HG03139 (cell line): ENCODE data around the gene FBN1.

Source experiments
- ATAC-seq: cut with Tn5 transposase; IDR thresholded peaks from one replicate; pipeline ENCODE4 v1.9.1; 2021; ENCODE audit not compliant: unreplicated experiment

Gene FBN1

DNA sequence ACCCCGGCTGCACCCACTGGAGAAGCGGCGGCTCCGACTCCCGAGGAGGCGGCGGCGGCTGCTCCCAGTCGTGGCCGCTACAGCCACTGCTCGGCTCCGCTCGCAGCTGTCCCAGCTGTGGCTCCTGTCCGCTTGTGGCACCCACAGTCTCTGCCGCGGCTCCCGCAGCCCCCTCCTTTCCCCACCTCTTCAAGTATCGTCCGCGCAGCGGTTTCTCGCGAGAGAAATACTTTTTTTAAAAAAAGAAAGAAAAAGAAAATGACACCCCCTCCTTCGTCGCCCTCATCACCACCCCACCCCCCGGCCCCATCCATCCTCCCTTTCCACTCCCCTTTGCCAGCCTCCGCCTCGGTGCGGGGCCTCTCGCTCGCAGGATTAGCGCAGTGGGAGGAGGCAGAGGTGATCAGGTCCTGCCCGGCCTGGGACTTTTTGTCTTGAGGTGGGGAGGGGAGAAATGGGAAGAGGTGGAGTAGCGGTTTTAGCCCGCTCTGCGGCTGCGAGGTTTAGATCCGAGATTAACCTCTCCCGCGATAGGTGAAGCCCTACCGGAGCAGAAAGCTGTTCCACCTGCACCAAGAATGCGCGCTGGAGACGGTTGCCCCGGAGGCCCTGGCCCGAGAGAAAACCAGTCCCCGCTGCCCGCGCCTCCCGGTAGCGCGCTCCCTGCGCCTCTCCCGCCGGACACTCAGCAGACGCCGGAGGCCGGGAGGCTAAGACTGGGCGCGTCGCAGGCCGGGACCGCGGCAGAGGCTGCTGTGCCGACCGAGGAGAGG lies at the start of gene FBN1:
Gene FBN1 (minus strand): TSS at position 152 of the 773 bp plus-strand sequence. CDS start 940 bp downstream, outside the sequence.
- ATAC-seq = peak; percentile 52

DNA sequence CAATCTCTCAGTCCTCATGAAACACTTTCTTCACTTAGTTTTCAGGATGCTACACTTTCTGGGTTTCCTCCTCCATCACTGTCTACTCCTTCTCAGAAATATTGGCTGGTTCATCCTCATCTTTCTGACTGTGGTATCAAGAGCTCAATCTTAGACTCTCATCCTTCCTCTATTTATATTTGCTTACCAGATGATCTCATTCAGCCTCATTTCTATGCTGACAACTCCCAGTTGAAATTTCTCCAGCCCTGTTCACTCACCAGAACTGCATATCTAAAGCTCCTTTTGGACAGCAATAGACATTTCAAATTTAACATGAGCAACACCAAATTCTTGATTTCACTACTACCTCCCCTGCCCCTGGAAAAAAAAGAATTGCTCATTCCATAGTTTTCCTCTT lies 48.0 kb upstream of the FBN1 start:
- ATAC-seq = no peak

- ATAC-seq = no peak
Observed at GRCh38 chr15:48688493-48688892, 43.0 kb upstream of the FBN1 start.

GRCh38 chr15:48683991-48684765 lies 38.7 kb upstream of the FBN1 start:
- ATAC-seq = no peak

- no peak for ATAC-seq
Observed at GRCh38 chr15:48682942-48683651, 37.6 kb upstream of the FBN1 start.

GRCh38 chr15:48681353-48681752 lies 35.8 kb upstream of the FBN1 start:
- no peak for ATAC-seq

DNA sequence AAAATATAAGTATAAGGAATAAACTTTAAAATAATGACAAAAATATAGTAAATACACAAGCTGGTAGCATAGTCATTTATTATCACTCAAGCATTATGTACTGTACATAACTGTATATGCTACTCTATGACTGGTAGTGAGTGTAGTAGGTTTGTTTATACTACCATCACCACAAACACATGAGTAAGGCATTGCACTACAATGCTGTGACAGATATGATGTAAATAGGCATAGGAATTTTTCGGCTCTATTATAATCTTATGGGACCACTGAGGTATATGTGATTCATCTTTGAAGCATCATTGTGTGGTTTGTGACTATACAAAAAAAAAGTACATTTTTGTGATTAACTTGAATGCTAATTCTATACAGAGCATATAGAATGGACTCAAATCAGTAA lies 35.3 kb upstream of the FBN1 start:
- no peak for ATAC-seq

GRCh38 chr15:48679952-48680351 lies 34.4 kb upstream of the FBN1 start:
- no peak for ATAC-seq

DNA sequence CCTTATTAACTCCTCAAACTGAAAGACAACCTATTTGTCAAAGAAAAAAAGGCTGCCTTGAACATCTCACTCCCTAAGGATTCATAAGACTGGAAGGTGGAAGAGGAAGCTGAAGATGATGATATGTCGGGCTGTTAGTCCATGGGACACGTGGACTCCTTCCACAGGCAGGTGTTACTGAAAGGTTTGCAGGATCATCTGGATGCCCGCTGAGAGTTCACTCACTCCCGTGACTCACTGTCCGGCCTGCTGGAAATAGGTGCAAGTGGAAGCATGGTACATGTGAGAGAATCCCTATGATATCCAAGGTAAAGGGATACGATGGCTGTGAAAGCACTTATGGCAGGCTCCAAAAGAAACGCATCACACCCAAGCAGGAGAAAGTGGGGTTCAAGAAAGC lies 33.3 kb upstream of the FBN1 start:
- ATAC-seq = no peak

DNA sequence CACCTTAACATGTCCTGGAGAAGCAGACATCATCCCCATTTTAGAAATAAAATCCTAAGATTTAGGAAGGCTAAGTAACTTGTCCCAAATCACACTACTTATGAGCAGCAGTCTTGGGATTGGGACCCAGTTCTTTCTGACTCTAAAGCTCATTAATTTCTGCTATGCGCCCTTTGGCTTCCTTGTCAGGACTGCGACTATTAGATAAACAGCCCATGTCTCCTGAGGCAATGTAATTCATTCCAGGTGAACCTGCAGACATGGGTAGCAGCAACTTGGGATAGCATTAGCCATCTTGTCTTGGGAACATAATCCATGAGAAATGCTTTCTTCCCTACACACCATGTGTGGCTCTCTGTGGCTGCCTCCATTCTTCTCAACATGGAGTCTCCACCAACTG lies 32.3 kb upstream of the FBN1 start:
- ATAC-seq = no peak

DNA sequence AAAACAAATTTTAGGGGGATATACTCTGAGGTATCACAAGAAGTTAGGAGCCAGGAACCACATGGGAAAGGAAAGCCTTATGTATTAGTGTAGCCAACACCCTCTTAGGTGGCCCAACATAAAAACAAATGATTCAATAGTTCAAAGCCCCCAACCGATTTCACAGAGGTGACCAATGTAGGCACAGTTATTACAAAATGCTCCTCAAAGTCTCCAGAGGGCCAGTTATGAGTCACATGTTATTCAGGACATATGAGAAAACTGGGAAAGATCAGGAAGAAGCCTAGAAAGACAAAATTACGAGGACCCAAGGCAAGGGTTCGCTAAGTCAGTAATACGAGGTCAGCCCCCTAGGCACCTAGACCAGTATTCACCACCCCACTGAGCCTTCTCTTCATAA lies 29.9 kb upstream of the FBN1 start:
- no peak for ATAC-seq

- ATAC-seq = no peak
Observed at GRCh38 chr15:48674876-48675275, 29.4 kb upstream of the FBN1 start.

DNA sequence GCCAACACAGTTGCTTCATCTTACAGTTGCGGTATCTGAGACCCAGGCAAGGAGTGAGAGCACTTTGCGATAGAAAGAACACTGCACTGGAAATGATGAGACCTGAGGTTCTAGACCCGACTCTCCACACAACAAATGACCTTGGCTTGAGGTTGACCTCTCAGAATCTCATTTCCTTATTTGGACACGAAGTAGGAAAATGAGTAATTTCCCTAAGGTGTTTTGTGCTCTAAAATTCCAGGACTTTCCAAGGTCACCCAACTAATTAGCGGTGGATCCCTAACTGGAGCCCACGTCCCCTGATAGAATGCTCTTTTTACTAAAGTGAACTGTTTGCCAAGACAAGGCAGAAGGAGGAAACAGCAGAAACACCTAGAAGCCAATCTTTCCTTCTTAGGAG lies 26.7 kb upstream of the FBN1 start:
- no peak for ATAC-seq

GRCh38 chr15:48671103-48672022 lies 25.9 kb upstream of the FBN1 start:
- no peak for ATAC-seq

DNA sequence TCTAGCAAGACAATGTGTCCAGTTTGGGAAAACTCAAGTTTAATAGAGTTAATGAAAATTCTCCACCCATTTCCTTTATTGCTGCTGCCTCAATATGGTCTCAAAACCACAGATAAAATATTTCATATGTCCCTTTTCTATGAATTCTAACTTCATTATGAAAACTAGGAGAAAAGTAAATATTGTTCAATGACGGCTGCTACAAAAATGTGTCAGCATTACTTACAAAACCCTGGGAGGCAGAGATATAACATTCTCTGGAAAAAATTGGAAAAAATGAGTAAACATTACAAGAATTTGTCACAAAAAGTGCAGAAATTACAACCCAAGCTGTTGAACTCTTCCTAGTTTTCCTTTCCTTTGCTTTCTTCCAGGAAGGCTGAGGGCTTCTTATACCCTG lies 22.2 kb upstream of the FBN1 start:
- no peak for ATAC-seq

- ATAC-seq = no peak
Observed at GRCh38 chr15:48664436-48664835, 18.9 kb upstream of the FBN1 start.

DNA sequence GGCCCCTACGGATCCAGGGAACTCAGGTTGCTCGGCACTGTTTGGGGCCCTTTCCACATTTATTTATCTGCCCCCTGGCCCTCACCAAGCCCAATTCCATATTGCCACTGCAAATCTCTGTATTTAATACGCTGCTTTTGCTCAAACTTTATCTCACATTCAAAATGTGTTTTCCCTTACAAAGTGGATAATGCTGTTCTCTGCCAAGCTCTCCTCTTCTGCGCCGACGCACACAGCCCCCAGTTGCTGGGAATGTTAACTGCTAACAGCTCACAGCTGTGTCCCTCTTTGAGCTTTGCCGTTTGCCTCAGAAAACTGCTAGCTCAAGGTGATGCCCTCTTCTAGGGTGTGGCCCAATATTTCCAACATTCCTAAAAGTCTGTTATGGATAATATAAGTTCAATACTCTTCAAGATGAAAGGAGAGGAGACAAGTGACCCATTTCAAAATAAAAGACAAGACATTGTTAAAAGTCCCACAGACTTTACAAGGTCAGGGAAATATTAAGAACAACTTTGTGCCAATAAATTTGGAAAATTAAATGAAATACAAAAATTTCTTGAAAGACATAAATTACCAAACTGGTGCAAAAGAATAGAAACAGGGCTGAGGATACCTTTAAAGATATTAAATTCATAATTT lies 12.6 kb upstream of the FBN1 start:
- no peak for ATAC-seq

DNA sequence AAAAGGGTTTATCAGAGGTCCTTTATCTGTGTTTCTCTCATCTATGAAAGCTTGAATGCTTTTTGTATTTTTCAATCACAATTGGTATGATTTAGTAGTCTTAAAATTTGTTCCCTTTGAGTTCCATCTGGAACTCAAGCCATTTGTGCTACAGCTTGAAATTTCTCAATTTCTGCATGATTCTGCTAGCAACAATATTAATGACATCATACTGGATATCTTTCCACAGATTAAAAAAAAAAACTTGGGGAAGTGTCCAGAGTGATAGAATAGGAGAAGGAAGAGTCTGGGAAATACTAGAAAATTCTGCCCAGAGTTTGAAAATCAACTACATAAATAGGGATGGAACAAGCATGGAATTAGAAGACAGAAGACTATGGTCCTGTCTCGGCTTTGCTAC lies 9.3 kb upstream of the FBN1 start:
- no peak for ATAC-seq

DNA sequence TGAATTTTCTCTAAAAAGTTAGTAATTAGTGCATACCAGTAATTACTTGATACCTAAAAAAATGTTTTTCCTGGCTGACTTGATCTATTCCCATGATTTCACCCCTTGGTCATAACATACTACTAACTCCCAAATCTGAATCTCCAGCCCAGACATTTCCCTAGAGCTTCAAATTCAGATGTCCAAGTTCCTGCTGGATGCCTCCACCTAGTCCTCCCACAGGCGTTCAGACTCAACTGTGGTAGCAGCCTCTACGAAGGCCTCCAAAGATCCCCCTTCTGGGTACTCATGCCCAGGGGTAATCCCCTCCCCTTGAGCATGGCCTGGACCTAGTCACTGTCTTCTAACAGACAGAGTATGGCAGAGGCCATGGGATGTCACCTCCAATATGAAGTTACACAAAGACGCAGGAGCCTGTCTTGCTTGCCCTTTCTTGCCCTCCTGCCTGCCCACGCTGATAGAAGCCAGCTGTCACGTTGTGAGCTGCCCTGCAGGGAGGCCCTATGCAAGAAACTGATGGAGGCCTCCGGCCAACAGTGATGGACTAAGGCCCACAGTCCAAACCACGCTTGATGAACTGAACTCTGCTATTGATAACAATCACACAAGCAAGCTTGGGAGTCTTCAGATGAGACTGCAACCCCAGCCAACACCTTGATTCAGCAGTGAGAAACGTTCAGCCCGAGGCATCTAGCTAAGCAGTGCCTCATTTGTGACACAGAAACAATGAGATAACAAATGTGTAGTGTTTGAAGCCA lies 8.6 kb upstream of the FBN1 start:
- ATAC-seq = no peak

GRCh38 chr15:48653216-48653615 lies 7.7 kb upstream of the FBN1 start:
- ATAC-seq = no peak
